GM18858 (cell line): ENCODE results near the gene PLA2R1.

Source experiments
- ATAC-seq: cut with Tn5 transposase; IDR thresholded peaks from one replicate; pipeline ENCODE4 v1.9.1; 2021; ENCODE audit not compliant: unreplicated experiment

The PLA2R1 gene

DNA sequence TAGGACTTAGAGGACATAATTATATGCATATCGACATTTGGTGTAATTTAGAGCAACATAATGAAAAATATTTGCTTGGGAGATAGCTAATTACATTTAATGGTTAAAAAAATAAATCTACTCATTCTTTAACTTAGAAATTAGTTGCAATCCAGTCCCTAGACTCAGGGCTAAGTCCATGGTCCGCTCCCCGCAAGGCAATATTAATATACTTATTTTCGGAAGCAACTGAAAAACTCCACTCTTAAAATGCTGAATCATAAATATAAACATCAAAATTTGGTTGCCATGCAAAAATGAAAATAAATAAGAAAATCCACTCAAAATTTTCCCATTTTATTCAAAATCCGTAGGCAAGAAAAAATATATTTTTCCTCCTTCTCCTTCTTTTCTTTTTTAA is 164.7 kb downstream of the PLA2R1 start:
- ATAC-seq = no peak

- ATAC-seq = no peak
Observed at GRCh38 chr2:159897081-159897480, 165.3 kb downstream of the PLA2R1 start.

- ATAC-seq = peak; percentile 57
Observed at GRCh38 chr2:159895258-159896065, 167.0 kb downstream of the PLA2R1 start.

DNA sequence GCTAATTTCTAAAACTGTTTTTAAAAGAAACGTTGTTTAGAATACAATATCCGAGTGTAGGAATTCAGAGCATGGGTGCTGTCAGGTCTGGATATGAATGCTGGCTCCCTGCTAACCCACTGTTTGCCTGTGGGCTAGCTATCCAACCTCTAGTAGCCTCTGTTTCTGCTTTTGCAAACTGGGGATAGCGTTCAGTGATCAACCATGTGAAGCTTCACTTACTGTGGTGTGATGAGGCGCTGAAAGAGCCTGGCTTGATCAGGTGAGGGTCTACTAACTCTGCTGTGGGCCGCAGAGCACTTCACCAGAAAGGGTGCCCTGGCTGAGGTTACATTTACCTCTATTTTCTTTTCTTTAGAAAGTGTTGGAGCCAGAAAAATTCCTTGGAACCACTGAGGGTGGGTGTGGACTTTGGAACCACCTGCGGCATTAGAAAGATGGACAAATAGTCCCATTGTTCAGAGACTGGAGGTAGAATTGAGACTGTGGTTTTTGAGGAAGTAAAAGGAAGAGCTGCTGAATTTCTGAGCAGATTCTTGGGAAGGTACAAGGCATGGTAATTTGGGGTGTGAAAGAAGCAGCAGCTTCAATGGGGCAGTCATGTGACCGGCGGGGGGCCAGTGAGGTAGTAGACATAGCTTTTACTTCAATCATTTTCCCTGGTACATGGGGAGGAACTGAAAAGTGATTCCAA is 168.1 kb downstream of the PLA2R1 start:
- no peak for ATAC-seq

DNA sequence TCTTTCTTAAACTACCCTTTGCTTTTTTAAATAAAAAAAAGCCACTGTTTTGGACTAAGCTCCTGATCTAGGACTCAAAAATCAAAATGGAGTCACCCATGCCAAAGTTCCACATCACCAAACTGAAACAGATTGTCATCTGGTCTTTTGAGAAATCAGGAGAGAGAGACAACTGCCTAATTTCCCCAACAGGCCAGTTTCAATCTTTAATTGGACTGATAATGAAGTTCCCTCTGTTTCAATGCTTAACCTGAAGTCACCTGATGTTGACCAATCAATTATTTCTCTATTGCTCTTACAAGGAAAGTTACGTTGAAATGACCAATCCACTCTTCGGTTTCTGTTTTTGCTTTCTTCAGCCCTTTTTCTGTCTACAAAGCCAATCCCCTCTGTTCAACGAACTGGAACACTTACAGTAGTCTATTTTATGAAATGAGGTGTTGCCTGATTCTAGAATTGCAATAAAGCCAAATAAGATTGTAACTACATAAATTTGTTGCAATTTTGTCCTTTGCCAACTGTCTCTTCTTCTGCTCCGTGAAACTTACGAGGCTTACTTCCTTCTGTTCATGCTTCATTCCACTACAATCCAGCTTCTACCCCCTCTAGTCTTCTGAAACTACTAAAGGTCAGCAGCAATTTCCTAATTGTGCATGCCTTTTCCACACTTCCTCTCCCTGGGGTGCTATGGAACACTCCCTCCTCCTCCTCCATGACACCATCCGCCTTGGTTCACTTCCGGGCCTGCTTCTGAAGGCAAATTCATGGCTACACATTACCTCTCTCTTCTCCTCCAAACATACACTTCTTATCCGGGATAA is 169.2 kb downstream of the PLA2R1 start:
- ATAC-seq = no peak

DNA sequence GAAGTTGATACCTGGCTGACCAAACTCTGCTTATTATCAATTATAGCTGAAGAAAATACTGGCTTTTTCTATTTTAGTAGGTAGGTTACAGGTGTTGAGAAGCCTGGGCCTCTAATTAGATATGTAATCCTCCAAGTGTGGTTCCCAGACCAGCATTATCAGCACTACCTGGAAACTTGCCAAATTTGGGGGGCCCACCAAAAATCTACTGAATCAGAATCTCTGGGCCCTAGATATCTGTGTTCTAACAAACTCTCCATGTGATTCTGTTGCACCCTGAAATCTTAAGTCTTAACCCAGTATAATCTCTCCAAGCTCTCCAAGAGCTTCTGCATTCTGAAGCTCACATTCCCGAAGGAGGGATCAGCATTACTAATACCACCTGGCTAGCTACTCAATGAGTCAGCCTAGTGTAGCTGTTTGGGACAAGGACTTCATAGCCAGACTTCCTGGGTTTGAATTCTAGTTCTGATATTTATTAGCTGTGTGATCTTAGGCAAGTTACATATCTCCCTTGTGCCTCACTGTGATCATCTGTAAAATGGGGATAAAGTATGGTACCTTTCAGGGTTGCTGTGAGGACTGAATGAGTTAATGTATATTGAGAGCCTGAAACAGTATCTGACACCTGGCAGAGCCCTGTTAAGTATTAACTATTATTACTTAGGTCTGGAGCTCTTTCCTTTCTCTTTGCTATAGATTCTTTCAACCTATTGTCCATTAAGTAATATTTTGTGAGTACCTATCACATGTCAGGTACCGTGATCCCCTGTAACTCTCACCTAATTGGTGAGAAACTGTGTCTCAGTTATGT is 170.3 kb downstream of the PLA2R1 start:
- no peak for ATAC-seq

DNA sequence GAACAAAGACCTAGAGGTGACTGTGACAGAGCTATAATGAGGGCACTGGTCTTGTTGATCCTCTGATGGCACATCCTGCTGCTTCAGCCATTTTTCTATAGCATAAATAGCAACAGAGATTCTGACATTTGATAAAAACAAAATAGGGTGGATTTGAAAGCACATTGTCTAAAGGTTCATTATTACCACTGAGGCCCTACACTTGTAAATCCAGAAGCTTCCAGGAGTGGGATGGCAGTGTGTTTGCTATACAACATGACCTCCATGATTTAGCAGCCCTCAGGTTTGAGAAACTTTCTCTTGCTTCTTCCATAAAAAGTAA is 171.2 kb downstream of the PLA2R1 start:
- no peak for ATAC-seq

- ATAC-seq = peak; percentile 26
Observed at GRCh38 chr2:159890551-159891266, 171.7 kb downstream of the PLA2R1 start.

GRCh38 chr2:159882130-159882745 is 180.2 kb downstream of the PLA2R1 start:
- ATAC-seq = no peak
